Measurements from ENCODE around the gene EVA1B. TPM values are rescaled to one million over a fixed set of nuclear protein-coding genes. Genes with fewer than 3 reads are reported as not detected.

EVA1B gene
- total and polyA plus RNA-seq, 2 of the 4 experiments (the other 2 are of a cell fraction): 49.8 to 64.6 TPM

DNA sequence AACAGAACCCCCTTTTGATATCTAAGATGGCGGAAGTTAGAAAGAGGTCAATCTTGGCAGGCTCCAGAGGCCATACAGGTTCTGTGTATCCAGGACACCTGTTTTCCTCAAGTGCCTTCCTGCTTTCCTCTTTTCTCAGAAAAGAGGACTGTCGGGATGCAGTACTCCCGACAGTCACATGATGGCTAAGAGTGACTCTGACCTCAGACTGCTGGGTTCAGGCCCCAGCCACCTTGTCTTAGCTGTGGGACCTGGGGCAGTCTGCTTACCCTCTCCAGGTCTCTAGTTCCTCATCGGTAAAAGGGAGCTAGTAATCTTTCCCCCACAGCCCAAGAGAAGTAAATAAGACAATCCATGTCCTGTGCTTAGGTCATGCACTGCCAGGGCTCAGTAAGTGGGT lies 32.4 kb upstream of the EVA1B start:
- no CpG with 5 or more reads among the region's 4 CpGs for WGBS, 2 experiments (ENCODE audit: extremely low coverage in 2 of 2, insufficient read length in 1 of 2)
- POLR2A ChIA-PET (ENCODE audit: unreplicated experiment): no interaction called here

More for the DNA sequence above, 32.4 kb upstream of the EVA1B start:
- no peak overlapping the region for H2AK9ac ChIP-seq (replicated peaks; ENCODE audit: low read depth, low read length, poor library complexity)
- ATAC-seq (ENCODE audit: low read depth): no peak
- no peak overlapping the region for H4K5ac ChIP-seq (ENCODE audit: low read depth, low read length)
- H2BK15ac ChIP-seq (ENCODE audit: low read depth, low read length): no peak overlapping the region
- H3K9ac ChIP-seq (ENCODE audit: low read depth, low read length): no peak overlapping the region
- H3K4me1 ChIP-seq (ENCODE audit: control insufficient read depth, insufficient read depth, low read length): peaks cover 32% of the 10 kb centered on the region
- in situ Hi-C loops (cut with MboI; ENCODE audit: low sequenced_read_pairs): no loop called here
- no peak overlapping the region for H2BK20ac ChIP-seq (ENCODE audit: low read depth, low read length)
- dilution Hi-C loops (cut with HindIII; ENCODE audit: low sequenced_read_pairs, unreplicated experiment): no loop called here
- peaks cover 46% of the 10 kb centered on the region for H3K36me3 ChIP-seq (ENCODE audit: control insufficient read depth, insufficient read depth, low read length)
- DNase-seq: no peak
- BruUV-seq (replicated peaks): no TSS peak
- no peak overlapping the region for H3K14ac ChIP-seq (replicated peaks; ENCODE audit: low read depth, low read length)
- TF ChIP-seq, protein P1, sequence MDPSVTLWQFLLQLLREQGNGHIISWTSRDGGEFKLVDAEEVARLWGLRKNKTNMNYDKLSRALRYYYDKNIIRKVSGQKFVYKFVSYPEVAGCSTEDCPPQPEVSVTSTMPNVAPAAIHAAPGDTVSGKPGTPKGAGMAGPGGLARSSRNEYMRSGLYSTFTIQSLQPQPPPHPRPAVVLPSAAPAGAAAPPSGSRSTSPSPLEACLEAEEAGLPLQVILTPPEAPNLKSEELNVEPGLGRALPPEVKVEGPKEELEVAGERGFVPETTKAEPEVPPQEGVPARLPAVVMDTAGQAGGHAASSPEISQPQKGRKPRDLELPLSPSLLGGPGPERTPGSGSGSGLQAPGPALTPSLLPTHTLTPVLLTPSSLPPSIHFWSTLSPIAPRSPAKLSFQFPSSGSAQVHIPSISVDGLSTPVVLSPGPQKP (IDR thresholded peaks at IDR 0.05; ENCODE audit: borderline replicate concordance, low read depth, low read length): no peak
- 0 out of 4 replicates have a peak overlapping the region, but pooled peaks of 1 of the 2 experiments have one; percentile 4 for H4K8ac ChIP-seq (ENCODE audit: low read depth in 2 of 2, low read length in 2 of 2)
- no peak overlapping the region for H3K4me2 ChIP-seq (ENCODE audit: low read depth, low read length)
- no peak overlapping the region for H3K23ac ChIP-seq (ENCODE audit: low read depth, low read length)
- no peak overlapping the region for H4K91ac ChIP-seq (ENCODE audit: insufficient read depth, low read depth, low read length)
- CTCF ChIA-PET: no interaction called here
- no peak overlapping the region for H2BK5ac ChIP-seq (ENCODE audit: low read depth, low read length, poor library complexity, severe bottlenecking)
- H3K56ac ChIP-seq (ENCODE audit: extremely low read depth, insufficient read depth, low read length): no peak overlapping the region
- peaks cover 38% of the 10 kb centered on the region for H3K9me1 ChIP-seq (ENCODE audit: insufficient read depth, low read length)
- H3K9me3 ChIP-seq (ENCODE audit: control insufficient read depth, insufficient read depth, low read length): no peaks in the 10 kb centered on the region
- no peak overlapping the region for H3K27ac ChIP-seq (ENCODE audit: insufficient read depth, low read length)
- H2AK5ac ChIP-seq (ENCODE audit: low read depth, low read length): no peak overlapping the region
- 0 out of 2 replicates have a peak, but pooled peaks cover 4% of the 10 kb centered on the region for H4K20me1 ChIP-seq (ENCODE audit: insufficient read depth, low read length)
- H3K4me3 ChIP-seq (ENCODE audit: insufficient read depth, low read depth, low read length): no peak overlapping the region
- H3K4ac ChIP-seq (ENCODE audit: low read depth, low read length): no peak overlapping the region
- no peaks in the 10 kb centered on the region for H3K27me3 ChIP-seq (ENCODE audit: control insufficient read depth, insufficient read depth, low read length)
- no peak overlapping the region for H2AFZ ChIP-seq (replicated peaks; ENCODE audit: low read length, poor library complexity)
- H3K79me1 ChIP-seq (ENCODE audit: low read depth in 1 of 2, low read length in 2 of 2): peaks cover 22 to 76% of the 10 kb centered on the region in 2 experiments
- no peak overlapping the region for H2BK120ac ChIP-seq (ENCODE audit: low read depth, low read length)
- H3K18ac ChIP-seq (ENCODE audit: low read depth, low read length): no peak overlapping the region
- intact Hi-C loops (cut with micrococcal nuclease): no loop called here

All from IMR-90 (cell line).